Osteocyte (in vitro differentiated cells): ENCODE measurements around the gene APOL1. TPM values are rescaled to one million over a fixed set of nuclear protein-coding genes. Genes with fewer than 3 reads are reported as not detected.

Source experiments
- DNase-seq: peaks from one replicate; pipeline ENCODE4 v3.0.0; 2021; ENCODE audit warnings: mixed read lengths; ENCODE audit not compliant: unreplicated experiment; ENCODE audit errors: extremely low spot score
- H3K27ac Mint-ChIP-seq: one replicate; pipeline ENCODE4 v1.8.0; 2021; ENCODE audit warnings: mild to moderate bottlenecking, mixed read lengths; ENCODE audit not compliant: unreplicated experiment
- H3K27me3 Mint-ChIP-seq: one replicate; pipeline ENCODE4 v1.8.0; 2021; ENCODE audit warnings: mixed read lengths; ENCODE audit not compliant: unreplicated experiment
- H3K36me3 Mint-ChIP-seq: one replicate; pipeline ENCODE4 v1.8.0; 2021; ENCODE audit warnings: mixed read lengths; ENCODE audit not compliant: unreplicated experiment
- H3K4me1 Mint-ChIP-seq: one replicate; pipeline ENCODE4 v1.8.0; 2021; ENCODE audit warnings: mixed read lengths; ENCODE audit not compliant: unreplicated experiment
- H3K4me3 Mint-ChIP-seq: one replicate; pipeline ENCODE4 v1.8.0; 2021; ENCODE audit warnings: mild to moderate bottlenecking, moderate library complexity, mixed read lengths; ENCODE audit not compliant: unreplicated experiment
- H3K9me3 Mint-ChIP-seq: one replicate; pipeline ENCODE4 v1.8.0; 2021; ENCODE audit warnings: mixed read lengths; ENCODE audit not compliant: unreplicated experiment
- total RNA-seq: library from RNA; stranded (reverse); gene quantifications from 2 replicates; pipeline ENCODE4 v1.2.1, GENCODE V29; 2021
- TF ChIP-seq, protein P1 (sequence below): fragments of 200-600 bp; sonication (generic); IDR thresholded peaks from 2 replicates; pipeline ENCODE4 v1.5.0; 2021; ENCODE audit warnings: antibody characterized with exemption, mild to moderate bottlenecking, moderate library complexity

The APOL1 gene
- total RNA-seq, 1 donor from 2014 or later = 16.2 TPM

- peaks cover 44% of the 10 kb centered on the region for H3K4me1 Mint-ChIP-seq
- peaks cover 69% of the 10 kb centered on the region for H3K36me3 Mint-ChIP-seq
- peaks cover 7% of the 10 kb centered on the region for H3K9me3 Mint-ChIP-seq
- no peak overlapping the region for H3K4me3 Mint-ChIP-seq
- H3K27me3 Mint-ChIP-seq = no peaks in the 10 kb centered on the region
- TF ChIP-seq, protein P1, sequence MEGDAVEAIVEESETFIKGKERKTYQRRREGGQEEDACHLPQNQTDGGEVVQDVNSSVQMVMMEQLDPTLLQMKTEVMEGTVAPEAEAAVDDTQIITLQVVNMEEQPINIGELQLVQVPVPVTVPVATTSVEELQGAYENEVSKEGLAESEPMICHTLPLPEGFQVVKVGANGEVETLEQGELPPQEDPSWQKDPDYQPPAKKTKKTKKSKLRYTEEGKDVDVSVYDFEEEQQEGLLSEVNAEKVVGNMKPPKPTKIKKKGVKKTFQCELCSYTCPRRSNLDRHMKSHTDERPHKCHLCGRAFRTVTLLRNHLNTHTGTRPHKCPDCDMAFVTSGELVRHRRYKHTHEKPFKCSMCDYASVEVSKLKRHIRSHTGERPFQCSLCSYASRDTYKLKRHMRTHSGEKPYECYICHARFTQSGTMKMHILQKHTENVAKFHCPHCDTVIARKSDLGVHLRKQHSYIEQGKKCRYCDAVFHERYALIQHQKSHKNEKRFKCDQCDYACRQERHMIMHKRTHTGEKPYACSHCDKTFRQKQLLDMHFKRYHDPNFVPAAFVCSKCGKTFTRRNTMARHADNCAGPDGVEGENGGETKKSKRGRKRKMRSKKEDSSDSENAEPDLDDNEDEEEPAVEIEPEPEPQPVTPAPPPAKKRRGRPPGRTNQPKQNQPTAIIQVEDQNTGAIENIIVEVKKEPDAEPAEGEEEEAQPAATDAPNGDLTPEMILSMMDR = no peak
- no peak for DNase-seq
- no peak overlapping the region for H3K27ac Mint-ChIP-seq
Measured at GRCh38 chr22:36232715-36233401, 20.1 kb upstream of the APOL1 start.

DNA sequence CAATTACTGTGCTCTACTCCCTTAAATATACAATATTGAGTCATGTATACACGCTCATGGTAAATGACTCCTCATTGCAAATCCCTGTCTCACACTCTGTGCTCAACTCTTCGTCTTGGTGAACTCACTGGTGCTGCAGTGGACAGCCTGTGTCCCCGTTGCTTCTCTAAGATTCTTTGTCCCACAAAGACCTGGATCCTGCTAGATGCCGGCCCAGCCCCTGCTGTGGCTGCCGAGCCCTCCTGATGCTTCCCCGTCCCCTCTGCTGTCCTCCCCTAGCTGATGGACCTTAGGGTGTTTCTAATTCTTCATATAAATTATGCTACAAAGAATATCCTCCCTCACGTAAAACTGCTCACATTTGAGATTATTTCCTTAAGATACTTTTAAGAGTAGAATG, 19.1 kb upstream of the APOL1 start:
- Mint-ChIP-seq H3K4me1 (peaks cover 53% of the 10 kb centered on the region), H3K27me3 (no peaks in the 10 kb centered on the region), H3K27ac (no peak overlapping the region), H3K4me3 (no peak overlapping the region), H3K9me3 (peaks cover 7% of the 10 kb centered on the region), H3K36me3 (peaks cover 66% of the 10 kb centered on the region)
- TF ChIP-seq, protein P1 = no peak
- DNase-seq = no peak

DNA sequence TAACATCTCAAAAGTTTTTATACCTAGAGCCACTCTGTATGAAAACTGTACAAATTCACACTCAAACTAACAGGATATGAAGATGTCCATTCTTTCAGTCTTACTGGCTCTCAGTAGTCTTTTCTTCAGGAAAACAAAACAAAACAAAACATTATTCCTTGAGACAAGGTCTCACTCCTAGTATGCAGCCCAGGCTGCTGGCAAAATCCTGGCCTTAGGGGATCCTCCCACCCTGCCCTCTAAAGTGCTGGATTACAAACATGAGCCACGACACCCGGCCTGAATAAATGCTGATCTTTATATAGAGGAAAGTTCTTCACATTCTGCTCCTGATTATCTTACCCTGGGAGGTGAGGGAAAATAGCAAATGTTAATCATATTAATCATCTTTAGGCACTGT, 18.7 kb upstream of the APOL1 start:
- no peak for DNase-seq
- Mint-ChIP-seq H3K27ac (peak overlapping the region; percentile 33), H3K9me3 (peaks cover 7% of the 10 kb centered on the region), H3K4me1 (peaks cover 56% of the 10 kb centered on the region), H3K27me3 (no peaks in the 10 kb centered on the region), H3K36me3 (peaks cover 62% of the 10 kb centered on the region), H3K4me3 (no peak overlapping the region)
- TF ChIP-seq, protein P1 = no peak

DNA sequence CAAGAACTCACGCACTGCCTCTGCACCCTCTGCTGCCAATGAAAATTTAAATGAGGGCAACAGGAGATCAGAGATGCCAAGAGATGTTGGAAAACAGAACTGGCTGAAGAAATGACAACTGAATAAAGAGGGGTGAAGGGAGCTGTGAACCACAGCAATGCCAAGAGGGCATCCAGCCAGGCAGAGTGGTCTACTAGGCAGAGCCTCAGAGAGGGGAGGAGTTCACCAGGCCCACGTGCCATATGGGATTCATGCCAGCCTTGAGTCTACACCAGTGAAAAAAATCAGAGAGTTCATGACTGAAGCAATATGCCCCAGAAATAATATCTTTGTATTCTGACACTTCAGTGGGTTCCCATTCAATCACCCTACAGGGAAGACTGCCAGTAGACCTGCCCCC, 18.0 kb upstream of the APOL1 start:
- DNase-seq = no peak
- Mint-ChIP-seq H3K4me3 (peak overlapping the region; percentile 14), H3K9me3 (peaks cover 7% of the 10 kb centered on the region), H3K36me3 (peaks cover 56% of the 10 kb centered on the region), H3K27ac (peak overlapping the region; percentile 56), H3K4me1 (peaks cover 63% of the 10 kb centered on the region), H3K27me3 (no peaks in the 10 kb centered on the region)
- TF ChIP-seq, protein P1 = no peak

- TF ChIP-seq, protein P1 = no peak
- H3K27ac Mint-ChIP-seq = peak overlapping the region; percentile 56
- peak overlapping the region; percentile 43 for H3K4me3 Mint-ChIP-seq
- H3K36me3 Mint-ChIP-seq = peaks cover 52% of the 10 kb centered on the region
- peaks cover 64% of the 10 kb centered on the region for H3K4me1 Mint-ChIP-seq
- DNase-seq = no peak
- peaks cover 7% of the 10 kb centered on the region for H3K9me3 Mint-ChIP-seq
- H3K27me3 Mint-ChIP-seq = no peaks in the 10 kb centered on the region
Measured at GRCh38 chr22:36235585-36235984, 17.3 kb upstream of the APOL1 start.
